Measurements from ENCODE around the gene EPYC.
"Not testable (repeated sequence)": the region's sequence is repeated elsewhere in the genome, so short reads cannot be mapped to it uniquely, and the experiment has no call there.

EPYC gene

DNA sequence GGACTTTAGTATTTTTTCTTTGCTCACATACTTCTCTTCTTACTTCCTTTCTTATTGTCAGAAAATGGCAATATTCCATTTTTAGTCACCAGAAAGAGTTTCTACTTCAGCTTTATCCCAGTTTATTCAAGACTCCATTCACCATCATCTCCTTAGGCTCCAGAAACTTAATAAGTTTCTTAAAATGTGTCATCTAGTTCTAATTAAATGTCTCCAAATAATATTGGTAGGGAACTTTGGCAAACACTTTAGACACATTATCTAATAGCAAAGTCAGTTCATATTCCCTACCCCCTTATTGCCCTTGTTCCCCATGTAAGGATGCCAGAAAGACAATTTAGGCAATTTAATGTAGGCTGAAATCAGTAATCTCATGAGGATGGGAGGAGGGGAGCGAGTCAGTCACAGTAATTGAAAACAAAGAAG, 15.1 kb downstream of the EPYC start:
- Histone ChIP-seq H3K9ac (ENCODE audit: low read length) (no peak overlapping the region), H3K4me3 (ENCODE audit: low read depth in 1 of 2, low read length in 2 of 2) (no peak overlapping the region), H3K4me1 (ENCODE audit: insufficient read depth, low read length) (no peaks in the 10 kb centered on the region), H3K9me3 (ENCODE audit: low read length) (no peaks in the 10 kb centered on the region), H3K27ac (ENCODE audit: low read depth, low read length) (no peak overlapping the region), H3K36me3 (ENCODE audit: insufficient read depth, low read length) (no peaks in the 10 kb centered on the region), H3K27me3 (ENCODE audit: control insufficient read depth in 1 of 2, insufficient read depth in 2 of 2, low read length in 2 of 2) (no peaks in the 10 kb centered on the region)

DNA sequence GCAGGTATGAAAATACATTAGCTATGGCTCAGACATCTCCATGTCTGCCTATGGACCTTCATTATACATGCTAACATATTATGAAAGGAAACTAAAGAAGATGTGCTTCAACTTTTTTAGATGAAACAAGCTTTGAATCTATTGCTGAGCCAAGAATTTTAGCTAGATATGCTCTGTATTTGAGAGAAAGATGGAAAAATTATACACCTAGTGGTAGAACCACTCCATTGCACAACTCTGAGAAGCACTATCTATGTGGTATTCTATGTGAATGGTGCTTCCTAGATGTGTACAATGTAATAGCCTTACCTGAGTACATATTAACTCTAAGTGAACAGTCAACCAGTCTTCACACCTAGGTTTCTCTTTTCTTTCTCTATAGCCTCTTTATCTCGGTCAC, 17.3 kb downstream of the EPYC start:
- no peaks in the 10 kb centered on the region for H3K4me1 ChIP-seq (ENCODE audit: insufficient read depth, low read length)
- no peaks in the 10 kb centered on the region for H3K27me3 ChIP-seq (ENCODE audit: control insufficient read depth in 1 of 2, insufficient read depth in 2 of 2, low read length in 2 of 2)
- no peak overlapping the region for H3K27ac ChIP-seq (ENCODE audit: low read depth, low read length)
- H3K9me3 ChIP-seq (ENCODE audit: low read length) = no peaks in the 10 kb centered on the region
- no peaks in the 10 kb centered on the region for H3K36me3 ChIP-seq (ENCODE audit: insufficient read depth, low read length)
- H3K4me3 ChIP-seq (ENCODE audit: low read depth in 1 of 2, low read length in 2 of 2) = no peak overlapping the region
- no peak overlapping the region for H3K9ac ChIP-seq (ENCODE audit: low read length)

DNA sequence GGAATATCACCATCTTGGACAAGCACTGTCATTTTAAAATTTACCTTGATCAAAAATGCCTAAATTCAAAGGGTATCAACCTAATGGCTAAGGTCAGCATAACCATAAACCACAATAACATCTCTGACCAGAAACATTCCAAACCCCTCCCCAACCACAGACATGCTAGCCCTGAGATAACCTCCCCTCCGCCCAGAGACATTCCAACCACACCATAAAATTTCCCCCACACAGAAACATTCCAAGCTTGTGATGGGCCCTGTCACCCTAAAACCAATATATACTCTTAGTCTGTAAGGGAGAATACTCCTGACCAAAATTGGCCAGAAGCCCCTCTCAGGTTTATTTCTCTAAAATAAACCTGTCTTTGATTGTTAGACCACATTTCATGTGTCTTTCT, 17.7 kb downstream of the EPYC start:
- Histone ChIP-seq H3K27ac (ENCODE audit: low read depth, low read length) (no peak overlapping the region), H3K4me3 (ENCODE audit: low read depth in 1 of 2, low read length in 2 of 2) (no peak overlapping the region), H3K9ac (ENCODE audit: low read length) (no peak overlapping the region), H3K4me1 (ENCODE audit: insufficient read depth, low read length) (no peaks in the 10 kb centered on the region), H3K9me3 (ENCODE audit: low read length) (no peaks in the 10 kb centered on the region), H3K27me3 (ENCODE audit: control insufficient read depth in 1 of 2, insufficient read depth in 2 of 2, low read length in 2 of 2) (no peaks in the 10 kb centered on the region), H3K36me3 (ENCODE audit: insufficient read depth, low read length) (no peaks in the 10 kb centered on the region)

DNA sequence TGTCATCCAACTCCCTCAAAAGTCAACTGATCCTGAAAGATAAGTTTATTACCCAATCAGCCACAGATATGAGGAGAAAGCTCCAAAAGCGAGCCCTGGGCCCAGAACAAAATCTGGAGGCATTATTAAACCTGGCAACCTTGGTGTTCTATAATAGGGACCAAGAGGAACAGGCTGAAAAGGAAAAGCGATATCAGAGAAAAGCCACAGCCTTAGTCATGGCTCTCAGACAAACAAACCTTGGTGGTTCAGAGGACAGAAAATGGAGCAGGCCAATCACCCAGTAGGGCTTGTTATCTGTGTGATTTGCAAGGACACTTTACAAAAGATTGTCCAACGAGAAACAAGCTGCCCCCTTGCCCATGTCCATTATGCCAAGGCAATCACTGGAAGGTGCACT, 19.4 kb downstream of the EPYC start:
- H3K4me1 ChIP-seq (ENCODE audit: insufficient read depth, low read length); H3K27me3 ChIP-seq (ENCODE audit: control insufficient read depth in 1 of 2, insufficient read depth in 2 of 2, low read length in 2 of 2); H3K9me3 ChIP-seq (ENCODE audit: low read length): not testable (repeated sequence)

DNA sequence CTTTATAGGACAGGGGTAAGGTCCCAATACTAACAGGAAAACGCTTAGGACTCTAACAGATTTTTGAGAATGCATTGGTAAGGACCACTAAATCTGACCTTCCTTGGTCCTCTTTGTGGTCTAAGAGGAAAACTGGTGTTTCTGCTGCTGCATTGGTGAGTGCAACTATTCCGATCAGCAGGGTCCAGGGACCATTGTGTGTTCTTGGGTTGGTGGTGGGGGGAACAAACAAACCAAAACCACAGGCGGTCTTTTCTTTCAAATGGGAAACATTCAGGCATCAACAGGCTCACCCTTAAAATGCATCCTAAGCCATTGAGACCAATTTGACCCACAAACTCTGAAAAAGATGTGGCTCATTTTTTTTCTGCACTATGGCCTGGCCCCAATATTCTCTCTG, 20.7 kb downstream of the EPYC start:
- no peaks in the 10 kb centered on the region for H3K4me1 ChIP-seq (ENCODE audit: insufficient read depth, low read length)
- no peak overlapping the region for H3K27ac ChIP-seq (ENCODE audit: low read depth, low read length)
- no peaks in the 10 kb centered on the region for H3K9me3 ChIP-seq (ENCODE audit: low read length)
- no peak overlapping the region for H3K4me3 ChIP-seq (ENCODE audit: low read depth in 1 of 2, low read length in 2 of 2)
- H3K9ac ChIP-seq (ENCODE audit: low read length) = no peak overlapping the region
- no peaks in the 10 kb centered on the region for H3K36me3 ChIP-seq (ENCODE audit: insufficient read depth, low read length)
- no peaks in the 10 kb centered on the region for H3K27me3 ChIP-seq (ENCODE audit: control insufficient read depth in 1 of 2, insufficient read depth in 2 of 2, low read length in 2 of 2)

More for the DNA sequence above, 19.4 kb downstream of the EPYC start:
- H3K4me3 ChIP-seq (ENCODE audit: low read depth in 1 of 2, low read length in 2 of 2); H3K36me3 ChIP-seq (ENCODE audit: insufficient read depth, low read length); H3K27ac ChIP-seq (ENCODE audit: low read depth, low read length); H3K9ac ChIP-seq (ENCODE audit: low read length): not testable (repeated sequence)

DNA sequence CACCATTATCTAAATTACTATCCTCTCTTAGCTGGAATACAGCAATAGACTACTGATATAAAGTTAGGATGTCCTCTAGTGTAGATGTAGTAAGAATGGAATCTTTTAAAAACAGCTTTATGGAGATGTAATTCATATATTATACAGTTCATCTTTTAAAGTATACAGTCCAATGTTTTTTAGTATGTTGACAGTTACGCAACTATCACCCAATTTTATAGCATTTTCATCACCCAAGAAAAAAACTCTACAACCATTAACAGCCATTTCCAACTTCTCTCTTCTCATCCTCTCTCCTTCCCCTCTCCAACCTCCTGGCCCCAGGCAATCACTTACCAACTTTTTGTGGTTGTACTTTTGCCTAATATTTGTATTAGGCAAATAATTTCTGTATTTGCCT, 22.6 kb downstream of the EPYC start:
- H3K27ac ChIP-seq (ENCODE audit: low read depth, low read length) = no peak overlapping the region

DNA sequence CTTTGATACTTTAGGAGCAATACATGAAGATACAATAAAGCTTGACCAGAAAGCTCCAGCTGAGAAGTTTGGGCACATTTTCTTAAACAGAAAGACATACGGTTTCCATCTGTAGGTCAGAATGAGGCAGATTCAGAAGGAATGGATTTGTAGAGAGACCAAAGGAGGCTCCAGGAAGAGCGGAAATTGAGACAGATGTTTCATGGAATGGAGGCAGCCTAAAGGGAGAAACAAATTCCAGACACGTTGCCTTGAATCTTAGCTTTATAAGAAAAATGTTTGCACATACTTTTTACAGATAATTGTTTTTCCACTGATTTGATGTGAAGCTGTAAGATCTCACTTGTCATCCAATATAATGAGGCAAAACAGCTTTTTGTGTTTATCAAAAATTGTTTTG, 24.8 kb downstream of the EPYC start:
- H3K9me3 ChIP-seq (ENCODE audit: low read length) = no peaks in the 10 kb centered on the region
- H3K4me3 ChIP-seq (ENCODE audit: low read depth in 1 of 2, low read length in 2 of 2) = no peak overlapping the region
- H3K4me1 ChIP-seq (ENCODE audit: insufficient read depth, low read length) = no peaks in the 10 kb centered on the region
- H3K36me3 ChIP-seq (ENCODE audit: insufficient read depth, low read length) = no peaks in the 10 kb centered on the region
- H3K27me3 ChIP-seq (ENCODE audit: control insufficient read depth in 1 of 2, insufficient read depth in 2 of 2, low read length in 2 of 2) = no peaks in the 10 kb centered on the region
- no peak overlapping the region for H3K27ac ChIP-seq (ENCODE audit: low read depth, low read length)
- no peak overlapping the region for H3K9ac ChIP-seq (ENCODE audit: low read length)

More for the DNA sequence above, 22.6 kb downstream of the EPYC start:
- H3K4me3 ChIP-seq (ENCODE audit: low read depth in 1 of 2, low read length in 2 of 2) = no peak overlapping the region
- H3K9ac ChIP-seq (ENCODE audit: low read length) = no peak overlapping the region
- H3K9me3 ChIP-seq (ENCODE audit: low read length) = no peaks in the 10 kb centered on the region
- H3K27me3 ChIP-seq (ENCODE audit: control insufficient read depth in 1 of 2, insufficient read depth in 2 of 2, low read length in 2 of 2) = no peaks in the 10 kb centered on the region
- H3K4me1 ChIP-seq (ENCODE audit: insufficient read depth, low read length) = no peaks in the 10 kb centered on the region
- H3K36me3 ChIP-seq (ENCODE audit: insufficient read depth, low read length) = no peaks in the 10 kb centered on the region

DNA sequence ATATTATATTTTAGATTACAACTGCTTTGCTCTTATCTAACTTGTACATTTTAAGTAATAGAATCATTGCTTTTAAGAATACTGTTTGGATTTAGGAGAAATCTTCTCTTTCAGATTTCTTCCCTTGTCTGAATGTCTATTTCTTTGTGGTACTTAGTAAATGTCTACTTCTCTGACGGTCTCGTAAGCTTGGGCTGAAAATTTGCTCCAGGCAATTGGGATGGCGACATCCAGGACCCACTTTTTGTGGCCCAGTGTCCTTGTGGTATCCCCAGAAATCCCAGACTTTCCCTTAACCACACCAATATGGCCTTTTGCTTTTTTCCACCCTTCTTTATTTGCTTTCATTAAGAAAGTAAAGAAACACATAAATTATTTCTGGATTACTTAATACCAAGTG, 25.8 kb downstream of the EPYC start:
- Histone ChIP-seq H3K9me3 (ENCODE audit: low read length) (no peaks in the 10 kb centered on the region), H3K36me3 (ENCODE audit: insufficient read depth, low read length) (no peaks in the 10 kb centered on the region), H3K4me3 (ENCODE audit: low read depth in 1 of 2, low read length in 2 of 2) (no peak overlapping the region), H3K27me3 (ENCODE audit: control insufficient read depth in 1 of 2, insufficient read depth in 2 of 2, low read length in 2 of 2) (no peaks in the 10 kb centered on the region), H3K4me1 (ENCODE audit: insufficient read depth, low read length) (no peaks in the 10 kb centered on the region), H3K9ac (ENCODE audit: low read length) (no peak overlapping the region), H3K27ac (ENCODE audit: low read depth, low read length) (no peak overlapping the region)

DNA sequence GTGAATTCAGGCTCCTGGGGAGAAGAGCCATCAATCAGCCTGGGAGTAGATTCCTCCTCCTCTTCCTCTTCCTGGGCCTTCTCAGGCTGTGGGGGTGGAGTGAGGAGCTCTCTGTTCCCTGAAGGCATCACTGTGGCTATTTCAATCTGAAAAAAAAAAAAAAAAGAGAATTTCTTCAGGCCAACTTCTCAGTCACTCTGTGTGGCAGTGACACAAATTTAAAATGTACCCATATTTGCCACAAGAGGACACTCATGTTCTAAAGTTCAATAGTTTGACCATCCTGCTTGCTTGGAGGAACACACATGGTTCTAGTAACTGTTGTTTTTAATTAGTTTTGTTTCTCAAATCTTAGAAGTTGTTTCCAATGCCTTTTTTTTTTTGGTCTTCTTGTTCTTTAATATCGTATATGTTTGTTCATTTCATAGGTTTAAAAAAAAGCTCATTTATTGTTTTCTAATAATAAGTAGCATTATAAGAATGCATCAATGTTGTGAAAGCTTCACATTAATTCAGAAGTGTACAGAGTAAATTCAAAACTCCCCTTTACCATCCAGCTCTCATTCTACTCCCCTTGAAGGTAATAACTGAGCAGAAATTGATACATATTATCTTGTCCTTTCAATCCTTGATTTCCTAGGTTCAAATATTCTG, 26.5 kb downstream of the EPYC start:
- no peaks in the 10 kb centered on the region for H3K27me3 ChIP-seq (ENCODE audit: control insufficient read depth in 1 of 2, insufficient read depth in 2 of 2, low read length in 2 of 2)
- no peak overlapping the region for H3K9ac ChIP-seq (ENCODE audit: low read length)
- H3K4me3 ChIP-seq (ENCODE audit: low read depth in 1 of 2, low read length in 2 of 2) = no peak overlapping the region
- H3K36me3 ChIP-seq (ENCODE audit: insufficient read depth, low read length) = no peaks in the 10 kb centered on the region
- H3K9me3 ChIP-seq (ENCODE audit: low read length) = no peaks in the 10 kb centered on the region
- no peak overlapping the region for H3K27ac ChIP-seq (ENCODE audit: low read depth, low read length)
- H3K4me1 ChIP-seq (ENCODE audit: insufficient read depth, low read length) = no peaks in the 10 kb centered on the region

DNA sequence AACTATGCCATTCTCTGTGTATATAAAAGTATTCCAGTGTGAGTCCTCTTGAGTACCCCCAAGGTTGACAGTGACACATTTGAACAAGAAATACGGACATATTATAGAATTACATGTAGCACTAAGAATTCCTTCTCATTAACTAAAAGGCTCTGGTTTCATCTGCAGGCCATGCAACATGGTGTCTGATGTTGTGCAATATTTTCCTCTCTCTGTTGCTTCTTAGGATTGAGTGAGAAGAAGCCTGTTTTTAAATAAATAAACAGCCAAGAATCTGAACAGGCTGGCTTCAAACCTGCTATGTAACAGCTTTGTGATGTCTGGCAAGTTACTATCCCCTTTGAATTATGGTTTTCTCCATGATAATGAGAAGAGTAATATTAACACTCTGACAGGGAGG, 27.5 kb downstream of the EPYC start:
- Histone ChIP-seq H3K36me3 (ENCODE audit: insufficient read depth, low read length) (no peaks in the 10 kb centered on the region), H3K27me3 (ENCODE audit: control insufficient read depth in 1 of 2, insufficient read depth in 2 of 2, low read length in 2 of 2) (no peaks in the 10 kb centered on the region), H3K27ac (ENCODE audit: low read depth, low read length) (no peak overlapping the region), H3K9me3 (ENCODE audit: low read length) (no peaks in the 10 kb centered on the region), H3K9ac (ENCODE audit: low read length) (no peak overlapping the region), H3K4me3 (ENCODE audit: low read depth in 1 of 2, low read length in 2 of 2) (no peak overlapping the region), H3K4me1 (ENCODE audit: insufficient read depth, low read length) (no peaks in the 10 kb centered on the region)

DNA sequence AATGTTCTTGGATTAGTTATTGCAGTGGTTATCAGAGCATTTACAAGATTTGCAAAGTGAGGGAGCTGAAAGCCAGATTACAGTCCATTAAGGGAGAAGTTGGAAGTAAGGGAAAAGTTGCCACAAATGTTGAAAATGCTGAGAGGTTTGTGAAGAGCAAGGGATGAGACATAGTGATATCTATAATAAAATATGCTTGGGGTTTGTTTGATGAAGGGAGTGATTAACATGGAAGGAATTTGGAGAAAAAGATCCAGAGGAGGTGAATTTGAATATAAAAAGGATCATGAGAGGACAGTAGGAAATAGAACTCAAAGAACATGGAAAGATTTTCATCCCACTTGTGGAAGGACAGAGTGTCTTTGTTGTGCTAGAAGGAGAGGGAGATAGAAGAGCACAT, 30.5 kb downstream of the EPYC start:
- no peaks in the 10 kb centered on the region for H3K9me3 ChIP-seq (ENCODE audit: low read length)
- no peak overlapping the region for H3K27ac ChIP-seq (ENCODE audit: low read depth, low read length)
- no peaks in the 10 kb centered on the region for H3K27me3 ChIP-seq (ENCODE audit: control insufficient read depth in 1 of 2, insufficient read depth in 2 of 2, low read length in 2 of 2)
- no peaks in the 10 kb centered on the region for H3K4me1 ChIP-seq (ENCODE audit: insufficient read depth, low read length)
- H3K4me3 ChIP-seq (ENCODE audit: low read depth in 1 of 2, low read length in 2 of 2) = no peak overlapping the region
- H3K36me3 ChIP-seq (ENCODE audit: insufficient read depth, low read length) = no peaks in the 10 kb centered on the region
- no peak overlapping the region for H3K9ac ChIP-seq (ENCODE audit: low read length)

DNA sequence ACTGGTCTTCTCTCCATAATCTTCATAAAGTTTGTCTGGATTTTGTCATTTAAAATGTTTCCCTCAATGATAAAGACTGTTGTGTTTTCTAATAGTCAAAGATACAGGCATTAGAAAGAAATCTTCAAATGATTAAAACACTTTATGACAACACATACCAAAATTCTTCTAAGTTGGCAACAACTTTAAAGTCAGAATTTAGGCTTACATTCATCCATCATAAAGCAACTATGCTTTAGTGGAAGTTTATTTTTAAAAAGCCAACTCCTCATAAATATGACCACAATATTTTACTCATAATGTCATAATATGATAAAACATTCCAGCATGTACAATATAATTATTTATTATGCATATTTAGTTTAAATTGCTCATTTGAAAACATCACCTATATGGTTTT, 32.5 kb downstream of the EPYC start:
- no peak overlapping the region for H3K9ac ChIP-seq (ENCODE audit: low read length)
- H3K4me1 ChIP-seq (ENCODE audit: insufficient read depth, low read length) = no peaks in the 10 kb centered on the region
- no peaks in the 10 kb centered on the region for H3K9me3 ChIP-seq (ENCODE audit: low read length)
- H3K36me3 ChIP-seq (ENCODE audit: insufficient read depth, low read length) = no peaks in the 10 kb centered on the region
- no peak overlapping the region for H3K4me3 ChIP-seq (ENCODE audit: low read depth in 1 of 2, low read length in 2 of 2)
- no peaks in the 10 kb centered on the region for H3K27me3 ChIP-seq (ENCODE audit: control insufficient read depth in 1 of 2, insufficient read depth in 2 of 2, low read length in 2 of 2)
- H3K27ac ChIP-seq (ENCODE audit: low read depth, low read length) = no peak overlapping the region
